ENCODE measurements around the gene VAV2.

GRCh38 chr9:133849110-133849670 lies 142.9 kb downstream of the VAV2 start:
- TF ChIP-seq CTCF (IDR thresholded peaks at IDR 0.05) (no peak), POLR2A (IDR thresholded peaks at IDR 0.05; ENCODE audit: low read depth) (no peak), POLR2AphosphoS5 (IDR thresholded peaks at IDR 0.05) (no peak), EP300 (IDR thresholded peaks at IDR 0.05) (no peak)

All from esophagus muscularis mucosa (tissue), 4 donors.